Measurements from ENCODE around the gene ESPNL.

The ESPNL gene

DNA sequence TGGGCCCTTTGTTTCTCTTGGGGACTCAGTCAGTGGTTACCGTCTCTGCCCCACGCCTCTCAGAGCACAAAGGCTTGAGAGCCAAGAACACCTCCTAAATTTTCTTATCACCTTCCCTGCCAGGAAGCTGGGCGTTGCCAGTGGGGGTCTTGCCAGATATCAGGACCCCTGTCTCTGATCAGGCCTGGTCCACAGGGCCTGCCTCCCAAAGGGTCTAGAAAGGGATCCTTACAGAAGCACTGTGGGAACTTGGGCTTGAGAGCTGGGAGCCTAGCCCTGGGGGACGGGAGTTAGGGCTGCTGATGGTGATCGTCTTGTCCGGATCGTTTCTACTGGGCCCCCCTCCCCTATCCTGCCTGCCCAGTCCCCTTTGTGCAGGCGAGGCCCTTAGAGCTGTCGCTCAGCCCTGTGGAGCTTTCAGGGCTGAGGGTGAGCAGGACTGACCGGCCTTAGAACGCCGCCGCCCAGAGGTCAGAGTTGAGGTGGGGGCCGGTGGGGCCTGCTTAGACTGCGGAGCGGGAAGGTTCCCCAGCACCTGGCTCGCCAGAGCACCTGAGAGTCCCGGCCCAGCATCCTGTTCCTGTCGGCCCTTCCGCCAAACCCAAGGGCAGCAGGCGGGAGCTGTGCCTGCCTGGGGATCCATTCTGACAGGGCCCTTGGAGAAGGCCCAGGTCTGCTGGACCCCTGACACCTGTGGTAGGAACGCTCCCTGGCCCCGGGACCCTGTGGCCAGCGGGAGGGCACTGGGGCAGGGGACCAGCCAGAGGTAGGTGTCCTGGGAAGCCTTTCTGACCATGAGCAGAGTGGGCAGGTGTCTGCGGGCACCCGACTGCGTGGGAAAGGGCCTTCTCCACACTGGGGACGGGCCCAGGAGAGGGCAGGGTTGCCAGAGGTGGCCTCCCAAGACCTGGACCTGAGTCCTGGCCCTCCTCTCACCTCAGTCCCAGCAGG is 956 bp downstream of the ESPNL start:
- TF ChIP-seq, protein P1, sequence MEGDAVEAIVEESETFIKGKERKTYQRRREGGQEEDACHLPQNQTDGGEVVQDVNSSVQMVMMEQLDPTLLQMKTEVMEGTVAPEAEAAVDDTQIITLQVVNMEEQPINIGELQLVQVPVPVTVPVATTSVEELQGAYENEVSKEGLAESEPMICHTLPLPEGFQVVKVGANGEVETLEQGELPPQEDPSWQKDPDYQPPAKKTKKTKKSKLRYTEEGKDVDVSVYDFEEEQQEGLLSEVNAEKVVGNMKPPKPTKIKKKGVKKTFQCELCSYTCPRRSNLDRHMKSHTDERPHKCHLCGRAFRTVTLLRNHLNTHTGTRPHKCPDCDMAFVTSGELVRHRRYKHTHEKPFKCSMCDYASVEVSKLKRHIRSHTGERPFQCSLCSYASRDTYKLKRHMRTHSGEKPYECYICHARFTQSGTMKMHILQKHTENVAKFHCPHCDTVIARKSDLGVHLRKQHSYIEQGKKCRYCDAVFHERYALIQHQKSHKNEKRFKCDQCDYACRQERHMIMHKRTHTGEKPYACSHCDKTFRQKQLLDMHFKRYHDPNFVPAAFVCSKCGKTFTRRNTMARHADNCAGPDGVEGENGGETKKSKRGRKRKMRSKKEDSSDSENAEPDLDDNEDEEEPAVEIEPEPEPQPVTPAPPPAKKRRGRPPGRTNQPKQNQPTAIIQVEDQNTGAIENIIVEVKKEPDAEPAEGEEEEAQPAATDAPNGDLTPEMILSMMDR (IDR thresholded peaks at IDR 0.05): no peak

DNA sequence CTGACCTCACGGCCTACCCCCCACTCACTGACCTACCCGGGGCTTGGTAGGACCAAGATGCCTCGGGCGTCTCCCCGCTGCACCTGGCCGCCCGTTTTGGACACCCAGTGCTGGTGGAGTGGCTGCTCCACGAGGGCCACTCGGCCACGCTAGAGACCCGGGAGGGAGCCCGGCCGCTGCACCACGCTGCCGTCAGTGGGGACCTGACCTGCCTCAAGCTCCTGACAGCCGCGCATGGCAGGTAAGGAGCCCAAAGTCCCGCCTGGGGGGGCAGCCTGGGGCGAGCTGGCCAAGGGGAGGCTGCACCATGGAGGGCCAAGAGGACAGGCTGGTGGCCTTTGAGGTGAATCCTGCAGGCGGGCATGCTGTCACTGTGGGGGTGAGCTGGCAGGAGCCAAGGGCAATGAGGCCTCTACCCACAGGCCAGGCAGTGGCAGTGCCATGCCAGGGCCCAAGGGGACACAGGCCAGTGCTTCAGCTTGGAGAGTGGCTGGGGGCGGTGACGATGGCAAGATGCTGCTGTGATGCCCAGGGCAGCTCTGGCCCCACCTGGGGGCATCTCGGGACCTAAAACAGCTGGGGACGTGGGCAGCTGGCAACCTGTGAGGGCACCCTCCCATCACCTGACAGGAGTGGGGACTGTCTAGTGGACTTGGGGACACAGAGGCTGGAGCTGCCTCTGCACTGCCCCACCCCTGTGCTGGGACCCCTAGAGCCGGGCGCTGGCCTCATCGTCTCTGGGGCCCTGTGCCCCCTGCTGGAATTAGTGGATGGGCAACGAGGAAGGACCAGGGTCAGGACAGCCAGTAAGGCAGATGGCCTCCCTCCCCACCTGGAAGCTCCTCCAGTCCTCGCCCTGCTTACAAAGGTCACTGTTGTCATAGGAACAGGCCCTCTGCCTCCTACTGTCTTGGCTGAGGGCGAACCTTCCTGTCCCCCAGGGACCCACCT is 2.0 kb downstream of the ESPNL start:
- Histone ChIP-seq H3K79me2 (no peaks in the 10 kb centered on the region), H3K4me2 (ENCODE audit: low read length) (no peak overlapping the region), H3K27ac (no peak overlapping the region), H3K4me1 (no peaks in the 10 kb centered on the region), H3K9me3 (ENCODE audit: control insufficient read depth, low read length) (no peaks in the 10 kb centered on the region), H3K4me3 (ENCODE audit: low read depth, low read length) (no peak overlapping the region), H2AFZ (no peak overlapping the region), H3K9ac (no peak overlapping the region), H3K27me3 (ENCODE audit: control insufficient read depth, insufficient read depth, low read length) (no peaks in the 10 kb centered on the region), H3K36me3 (ENCODE audit: control insufficient read depth, insufficient read depth, low read length) (no peaks in the 10 kb centered on the region)
- TF ChIP-seq, protein P1 (IDR thresholded peaks at IDR 0.05): no peak

More for the DNA sequence above, 956 bp downstream of the ESPNL start:
- Histone ChIP-seq H3K4me1 (no peaks in the 10 kb centered on the region), H3K4me3 (ENCODE audit: low read depth, low read length) (no peak overlapping the region), H3K27me3 (ENCODE audit: control insufficient read depth, insufficient read depth, low read length) (no peaks in the 10 kb centered on the region), H3K27ac (no peak overlapping the region), H3K9ac (no peak overlapping the region), H3K79me2 (no peaks in the 10 kb centered on the region), H3K4me2 (ENCODE audit: low read length) (no peak overlapping the region), H3K9me3 (ENCODE audit: control insufficient read depth, low read length) (no peaks in the 10 kb centered on the region), H2AFZ (no peak overlapping the region), H3K36me3 (ENCODE audit: control insufficient read depth, insufficient read depth, low read length) (no peaks in the 10 kb centered on the region)

DNA sequence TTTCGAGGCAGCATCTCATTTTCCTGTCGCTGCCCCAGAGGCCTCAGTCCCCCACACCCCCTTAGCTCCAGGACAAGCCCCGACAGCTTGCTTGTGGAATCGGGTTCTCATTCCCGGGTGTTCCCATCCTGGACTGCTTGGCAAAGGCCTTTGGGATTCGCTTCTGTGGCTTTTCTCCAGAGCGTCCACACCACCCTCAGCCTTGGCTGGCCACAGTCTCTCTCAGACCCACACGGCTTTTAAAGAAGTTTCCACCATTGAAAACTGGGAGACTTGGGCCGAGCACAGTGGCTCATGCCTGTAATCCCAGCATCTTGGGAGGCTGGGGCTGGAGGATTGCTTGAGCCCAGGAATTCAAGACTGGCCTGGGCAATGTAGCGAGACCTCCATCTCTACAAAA is 2.7 kb downstream of the ESPNL start:
- Histone ChIP-seq H2AFZ (no peak overlapping the region), H3K27me3 (ENCODE audit: control insufficient read depth, insufficient read depth, low read length) (no peaks in the 10 kb centered on the region), H3K36me3 (ENCODE audit: control insufficient read depth, insufficient read depth, low read length) (no peaks in the 10 kb centered on the region), H3K9ac (no peak overlapping the region), H3K4me2 (ENCODE audit: low read length) (no peak overlapping the region), H3K4me3 (ENCODE audit: low read depth, low read length) (no peak overlapping the region), H3K27ac (no peak overlapping the region), H3K79me2 (no peaks in the 10 kb centered on the region), H3K4me1 (no peaks in the 10 kb centered on the region), H3K9me3 (ENCODE audit: control insufficient read depth, low read length) (no peaks in the 10 kb centered on the region)
- TF ChIP-seq, protein P1 (IDR thresholded peaks at IDR 0.05): no peak

- Histone ChIP-seq H3K79me2 (no peaks in the 10 kb centered on the region), H3K9me3 (ENCODE audit: control insufficient read depth, low read length) (no peaks in the 10 kb centered on the region), H3K27me3 (ENCODE audit: control insufficient read depth, insufficient read depth, low read length) (no peaks in the 10 kb centered on the region), H3K27ac (no peak overlapping the region), H3K36me3 (ENCODE audit: control insufficient read depth, insufficient read depth, low read length) (no peaks in the 10 kb centered on the region), H3K4me3 (ENCODE audit: low read depth, low read length) (no peak overlapping the region), H3K4me1 (no peaks in the 10 kb centered on the region), H2AFZ (no peak overlapping the region), H3K9ac (no peak overlapping the region), H3K4me2 (ENCODE audit: low read length) (no peak overlapping the region)
- TF ChIP-seq, protein P1 (IDR thresholded peaks at IDR 0.05): no peak
Measured at GRCh38 chr2:238103465-238104225, 3.5 kb downstream of the ESPNL start.

Measured in parathyroid adenoma (tissue), 2 donors.